MCF 10A (cell line): Measurements from ENCODE around the gene GRIK1. TPM values are rescaled to one million over a fixed set of nuclear protein-coding genes. Genes with fewer than 3 reads are reported as not detected.

Source experiments
- BruUV-seq: library from RNA; stranded (reverse); fragments of 400-500 nt; replicated peaks from 2 replicates; lab custom pipeline; 2021; lab: Mats Ljungman, UMichigan
- CTCF ChIA-PET: fragments of 300-600 bp; sonication (Branson Sonifier 250); formaldehyde crosslinking; extraction: SDS; loops from one replicate; lab custom pipeline; 2021; ENCODE audit warnings: antibody characterized with exemption, inconsistent platforms; lab: Yijun Ruan, JAX
- POLR2A ChIA-PET: fragments of 300-600, 350-650 bp; sonication (Branson Sonifier 250); formaldehyde crosslinking; extraction: SDS; loops from one replicate; lab custom pipeline; 2020; ENCODE audit warnings: antibody characterized with exemption, inconsistent platforms; lab: Yijun Ruan, JAX
- DNase-seq: peaks from one replicate; pipeline ENCODE4 v3.0.0-alpha.2; 2018; ENCODE audit not compliant: unreplicated experiment
- H3K27ac Mint-ChIP-seq: one replicate; pipeline ENCODE4 v1.8.0; 2022; ENCODE audit warnings: mild to moderate bottlenecking, low read depth, mixed read lengths; ENCODE audit not compliant: unreplicated experiment
- H3K27me3 Mint-ChIP-seq: one replicate; pipeline ENCODE4 v1.8.0; 2022; ENCODE audit warnings: mixed read lengths; ENCODE audit not compliant: insufficient read depth, unreplicated experiment
- H3K36me3 Mint-ChIP-seq: one replicate; pipeline ENCODE4 v1.8.0; 2022; ENCODE audit warnings: mild to moderate bottlenecking, moderate library complexity, mixed read lengths; ENCODE audit not compliant: insufficient read depth, unreplicated experiment
- H3K4me1 Mint-ChIP-seq: one replicate; pipeline ENCODE4 v1.8.0; 2022; ENCODE audit warnings: mixed read lengths; ENCODE audit not compliant: insufficient read depth, unreplicated experiment
- H3K4me3 Mint-ChIP-seq: one replicate; pipeline ENCODE4 v1.8.0; 2022; ENCODE audit warnings: mild to moderate bottlenecking, moderate library complexity, mixed read lengths; ENCODE audit not compliant: unreplicated experiment
- H3K9me3 Mint-ChIP-seq: one replicate; pipeline ENCODE4 v1.8.0; 2022; ENCODE audit warnings: mixed read lengths; ENCODE audit not compliant: unreplicated experiment
- CTCF ChIP-seq: fragments of 200-600 bp; IDR thresholded peaks from one replicate; pipeline ENCODE4 v1.8.0; 2022; ENCODE audit warnings: antibody characterized with exemption, mild to moderate bottlenecking; ENCODE audit not compliant: unreplicated experiment
- intact Hi-C: fragments of 100-400 bp; cut with micrococcal nuclease; formaldehyde crosslinking; loops from 2 replicates; pipeline ENCODE4 v1.14.1; 2022
- total RNA-seq: library from RNA; stranded (reverse); gene quantifications from 2 replicates; pipeline ENCODE4 v1.2.3, GENCODE V29; 2022

Gene GRIK1
- total RNA-seq, 1 experiment from 2014 or later, result not detected

- Mint-ChIP-seq H3K4me1 (no peaks in the 10 kb centered on the region), H3K27me3 (no peaks in the 10 kb centered on the region), H3K36me3 (no peaks in the 10 kb centered on the region), H3K27ac (no peak overlapping the region), H3K4me3 (no peak overlapping the region), H3K9me3 (no peaks in the 10 kb centered on the region)
- CTCF ChIA-PET, result no interaction called here
- no peak for TF ChIP-seq CTCF
- no TSS peak for BruUV-seq
- DNase-seq, result no peak
- POLR2A ChIA-PET, result no interaction called here
- intact Hi-C loops, result no loop called here
Measured at GRCh38 chr21:29630441-29630840, 309.4 kb downstream of the GRIK1 start.

- DNase-seq, result no peak
- Mint-ChIP-seq H3K36me3 (no peaks in the 10 kb centered on the region), H3K4me3 (no peak overlapping the region), H3K4me1 (no peaks in the 10 kb centered on the region), H3K9me3 (no peaks in the 10 kb centered on the region), H3K27me3 (no peaks in the 10 kb centered on the region), H3K27ac (no peak overlapping the region)
- ChIA-PET POLR2A (no interaction called here), CTCF (no interaction called here)
- BruUV-seq, result no TSS peak
- intact Hi-C loops, result no loop called here
- TF ChIP-seq CTCF, result no peak
Measured at GRCh38 chr21:29627905-29628304, 311.9 kb downstream of the GRIK1 start.

GRCh38 chr21:29626801-29627470 is 312.9 kb downstream of the GRIK1 start:
- Mint-ChIP-seq H3K4me3 (no peak overlapping the region), H3K27ac (no peak overlapping the region), H3K36me3 (no peaks in the 10 kb centered on the region), H3K27me3 (no peaks in the 10 kb centered on the region), H3K9me3 (no peaks in the 10 kb centered on the region), H3K4me1 (no peaks in the 10 kb centered on the region)
- intact Hi-C loops, result no loop called here
- ChIA-PET CTCF (no interaction called here), POLR2A (no interaction called here)
- no peak for DNase-seq
- no peak for TF ChIP-seq CTCF
- no TSS peak for BruUV-seq

- Mint-ChIP-seq H3K4me3 (no peak overlapping the region), H3K27ac (no peak overlapping the region), H3K4me1 (no peaks in the 10 kb centered on the region), H3K27me3 (no peaks in the 10 kb centered on the region), H3K9me3 (no peaks in the 10 kb centered on the region), H3K36me3 (no peaks in the 10 kb centered on the region)
- ChIA-PET CTCF (no interaction called here), POLR2A (no interaction called here)
- TF ChIP-seq CTCF, result no peak
- intact Hi-C loops, result no loop called here
- DNase-seq, result no peak
- BruUV-seq, result no TSS peak
Measured at GRCh38 chr21:29625990-29626389, 313.8 kb downstream of the GRIK1 start.
